HG03039 (cell line): ENCODE measurements around the gene NCAM1.

Experiments
- ATAC-seq: cut with Tn5 transposase; IDR thresholded peaks from one replicate; pipeline ENCODE4 v1.9.1; 2021; ENCODE audit warnings: mild to moderate bottlenecking, moderate library complexity; ENCODE audit not compliant: unreplicated experiment

Gene NCAM1

GRCh38 chr11:113082341-113082955, 121.2 kb downstream of the NCAM1 start:
- no peak for ATAC-seq

- no peak for ATAC-seq
Observed at GRCh38 chr11:113083571-113083970, 122.4 kb downstream of the NCAM1 start.

GRCh38 chr11:113084297-113084696, 123.1 kb downstream of the NCAM1 start:
- no peak for ATAC-seq

GRCh38 chr11:113085446-113085845, 124.2 kb downstream of the NCAM1 start:
- ATAC-seq, result no peak

GRCh38 chr11:113087706-113088105, 126.5 kb downstream of the NCAM1 start:
- no peak for ATAC-seq

- no peak for ATAC-seq
Observed at GRCh38 chr11:113090716-113091480, 129.7 kb downstream of the NCAM1 start.

GRCh38 chr11:113091481-113091780, 130.2 kb downstream of the NCAM1 start:
- no peak for ATAC-seq

GRCh38 chr11:113096648-113097047, 135.4 kb downstream of the NCAM1 start:
- no peak for ATAC-seq

- no peak for ATAC-seq
Observed at GRCh38 chr11:113103932-113104690, 142.9 kb downstream of the NCAM1 start.

- no peak for ATAC-seq
Observed at GRCh38 chr11:113104691-113105251, 143.6 kb downstream of the NCAM1 start.

GRCh38 chr11:113105592-113105991, 144.4 kb downstream of the NCAM1 start:
- ATAC-seq, result no peak

- ATAC-seq, result no peak
Observed at GRCh38 chr11:113106507-113106906, 145.3 kb downstream of the NCAM1 start.

- no peak for ATAC-seq
Observed at GRCh38 chr11:113110046-113110445, 148.8 kb downstream of the NCAM1 start.

GRCh38 chr11:113111156-113111555, 149.9 kb downstream of the NCAM1 start:
- no peak for ATAC-seq

GRCh38 chr11:113112307-113112706, 151.1 kb downstream of the NCAM1 start:
- no peak for ATAC-seq

GRCh38 chr11:113113801-113114704, 152.8 kb downstream of the NCAM1 start:
- ATAC-seq, result no peak

GRCh38 chr11:113114705-113115027, 153.4 kb downstream of the NCAM1 start:
- ATAC-seq, result no peak

- ATAC-seq, result no peak
Observed at GRCh38 chr11:113118104-113118503, 156.9 kb downstream of the NCAM1 start.

- no peak for ATAC-seq
Observed at GRCh38 chr11:113119074-113119473, 157.9 kb downstream of the NCAM1 start.

GRCh38 chr11:113119966-113120736, 158.9 kb downstream of the NCAM1 start:
- no peak for ATAC-seq
